Body of pancreas (tissue), 4 donors: ENCODE data around the gene CFAP210. TPM values are rescaled to one million over a fixed set of nuclear protein-coding genes. Genes with fewer than 3 reads are reported as not detected.

Experiments used
- ATAC-seq: fragments of 150-250 bp; one replicate; pipeline ENCODE4 v1.9.1; 2016
- DNase-seq, 4 donors: peaks; one replicate each; pipeline ENCODE4 v3.0.0-alpha.2; 2019
- H3K27ac ChIP-seq, 4 donors: fragments of 200-600 bp; sonication (generic); 1 replicate in 3 of 4; 2 replicates in 1 of 4; pipeline versions ENCODE4 v1.5.1 to v1.6.1; 2016 to 2019; ENCODE audit warnings: mild to moderate bottlenecking in 1 of 4, mixed read lengths in 1 of 4, moderate library complexity in 1 of 4
- H3K27me3 ChIP-seq, 2 donors: fragments of 200-600 bp; sonication (generic); one replicate each; pipeline ENCODE4 v1.6.0; 2016; ENCODE audit warnings: mild to moderate bottlenecking in 1 of 2
- H3K36me3 ChIP-seq, 2 donors: fragments of 200-600 bp; sonication (generic); replicated peaks in 1 of 2; 2 replicates each; pipeline ENCODE4 v1.5.1; 2016; ENCODE audit warnings: low read depth in 2 of 2; ENCODE audit not compliant: insufficient read depth in 1 of 2
- H3K4me1 ChIP-seq: fragments of 200-600 bp; sonication (generic); one replicate; pipeline ENCODE4 v1.6.0; 2016
- H3K4me3 ChIP-seq, 2 donors: fragments of 200-600 bp; sonication (generic); 1 replicate in 1 of 2; 2 replicates in 1 of 2; pipeline ENCODE4 v1.5.1; 2016 to 2019
- H3K9me3 ChIP-seq, 3 donors: fragments of 200-600 bp; sonication (generic); 1 replicate in 2 of 3; 2 replicates in 1 of 3; pipeline ENCODE4 v1.5.1; 2016
- POLR2A ChIP-seq, 3 donors: fragments of 450-650 bp; IDR thresholded peaks; one replicate each; pipeline ENCODE4 v1.6.1; 2016; ENCODE audit warnings: antibody characterized with exemption in 3 of 3, mild to moderate bottlenecking in 2 of 3
- WGBS, 2 donors: methylation state at CpG; one replicate each; pipeline ENCODE4 v1.1.5; 2017; 5-methylcytosine and 5-hydroxymethylcytosine counted together
- intact Hi-C: fragments of 100-400 bp; cut with DNase I; formaldehyde crosslinking; loops from one replicate; pipeline ENCODE4 v1.15.1; 2023
- total RNA-seq, 2 donors: library from RNA; depleted of rRNA; stranded (reverse); fragments of >200 nt; gene quantifications; one replicate each; pipeline ENCODE4 v1.1.0, GENCODE V29; 2016
- TF ChIP-seq, protein P1 (sequence below), 7 experiments: fragments of 450-650 bp in 4 of 7; fragments of 200-600 bp in 3 of 7; sonication (generic) in 3 of 7; IDR thresholded peaks; one replicate each; pipeline ENCODE4 v1.5.1; 2016 to 2019; ENCODE audit warnings: antibody characterized with exemption in 7 of 7

Gene CFAP210
- total RNA-seq, 2 donors from 2014 or later, result not detected

GRCh38 chr2:169683425-169684134, 10.6 kb downstream of the CFAP210 start:
- no peak overlapping the region for H3K27ac ChIP-seq
- H3K36me3 ChIP-seq, result no peaks in the 10 kb centered on the region
- ATAC-seq, result no peak
- no peak for DNase-seq
- intact Hi-C loops, result no loop called here
- H3K27me3 ChIP-seq, result no peaks in the 10 kb centered on the region
- WGBS, 2 donors, result 71 to 76% methylated on average over 3 of the region's 3 CpGs
- no peaks in the 10 kb centered on the region for H3K4me1 ChIP-seq
- TF ChIP-seq, protein P1, sequence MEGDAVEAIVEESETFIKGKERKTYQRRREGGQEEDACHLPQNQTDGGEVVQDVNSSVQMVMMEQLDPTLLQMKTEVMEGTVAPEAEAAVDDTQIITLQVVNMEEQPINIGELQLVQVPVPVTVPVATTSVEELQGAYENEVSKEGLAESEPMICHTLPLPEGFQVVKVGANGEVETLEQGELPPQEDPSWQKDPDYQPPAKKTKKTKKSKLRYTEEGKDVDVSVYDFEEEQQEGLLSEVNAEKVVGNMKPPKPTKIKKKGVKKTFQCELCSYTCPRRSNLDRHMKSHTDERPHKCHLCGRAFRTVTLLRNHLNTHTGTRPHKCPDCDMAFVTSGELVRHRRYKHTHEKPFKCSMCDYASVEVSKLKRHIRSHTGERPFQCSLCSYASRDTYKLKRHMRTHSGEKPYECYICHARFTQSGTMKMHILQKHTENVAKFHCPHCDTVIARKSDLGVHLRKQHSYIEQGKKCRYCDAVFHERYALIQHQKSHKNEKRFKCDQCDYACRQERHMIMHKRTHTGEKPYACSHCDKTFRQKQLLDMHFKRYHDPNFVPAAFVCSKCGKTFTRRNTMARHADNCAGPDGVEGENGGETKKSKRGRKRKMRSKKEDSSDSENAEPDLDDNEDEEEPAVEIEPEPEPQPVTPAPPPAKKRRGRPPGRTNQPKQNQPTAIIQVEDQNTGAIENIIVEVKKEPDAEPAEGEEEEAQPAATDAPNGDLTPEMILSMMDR (IDR thresholded peaks at IDR 0.05), result no peak
- no peaks in the 10 kb centered on the region for H3K9me3 ChIP-seq
- H3K4me3 ChIP-seq, result no peak overlapping the region

- WGBS, 2 donors, result 51 to 67% methylated on average over 3 of the region's 3 CpGs
- intact Hi-C loops, result no loop called here
- H3K36me3 ChIP-seq, result no peaks in the 10 kb centered on the region
- no peak overlapping the region for H3K27ac ChIP-seq
- no peak overlapping the region for H3K4me3 ChIP-seq
- TF ChIP-seq, protein P1 (IDR thresholded peaks at IDR 0.05), result no peak
- no peak for TF ChIP-seq POLR2A (IDR thresholded peaks at IDR 0.05)
- no peaks in the 10 kb centered on the region for H3K27me3 ChIP-seq
- no peaks in the 10 kb centered on the region for H3K9me3 ChIP-seq
- no peak for ATAC-seq
- DNase-seq, result no peak
- H3K4me1 ChIP-seq, result no peaks in the 10 kb centered on the region
These were observed 11.2 kb downstream of the CFAP210 start for GRCh38 chr2:169683054-169683424.

DNA sequence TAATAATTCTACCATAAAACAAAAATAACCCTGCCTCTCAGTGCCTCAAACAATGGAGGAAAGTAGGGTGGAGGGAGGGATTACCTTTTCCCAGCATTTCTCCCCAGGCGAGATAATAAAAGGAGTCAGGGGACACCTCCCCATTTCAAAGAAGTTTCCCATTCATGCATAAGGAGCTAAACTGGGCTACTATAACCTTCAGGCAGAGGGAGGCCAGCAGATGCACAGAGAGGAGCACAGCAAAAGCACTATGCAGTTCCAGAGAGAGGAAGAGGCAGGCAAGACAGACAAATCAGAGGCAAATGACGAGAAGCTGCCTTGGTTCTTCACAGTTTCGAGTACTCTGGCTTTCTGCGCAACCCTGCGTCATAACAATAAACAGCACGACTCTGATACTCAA, 17.4 kb downstream of the CFAP210 start:
- DNase-seq (no peak), ATAC-seq (no peak)
- no peaks in the 10 kb centered on the region for H3K9me3 ChIP-seq
- H3K4me3 ChIP-seq, result no peak overlapping the region
- H3K36me3 ChIP-seq, result no peaks in the 10 kb centered on the region
- no peak overlapping the region for H3K27ac ChIP-seq
- no peaks in the 10 kb centered on the region for H3K4me1 ChIP-seq
- intact Hi-C loops, result no loop called here
- whole genome bisulfite sequencing, 2 donors, result 87 to 89% methylated on average over 6 of the region's 6 CpGs
- TF ChIP-seq, protein P1 (IDR thresholded peaks at IDR 0.05), result no peak
- H3K27me3 ChIP-seq, result no peaks in the 10 kb centered on the region

DNA sequence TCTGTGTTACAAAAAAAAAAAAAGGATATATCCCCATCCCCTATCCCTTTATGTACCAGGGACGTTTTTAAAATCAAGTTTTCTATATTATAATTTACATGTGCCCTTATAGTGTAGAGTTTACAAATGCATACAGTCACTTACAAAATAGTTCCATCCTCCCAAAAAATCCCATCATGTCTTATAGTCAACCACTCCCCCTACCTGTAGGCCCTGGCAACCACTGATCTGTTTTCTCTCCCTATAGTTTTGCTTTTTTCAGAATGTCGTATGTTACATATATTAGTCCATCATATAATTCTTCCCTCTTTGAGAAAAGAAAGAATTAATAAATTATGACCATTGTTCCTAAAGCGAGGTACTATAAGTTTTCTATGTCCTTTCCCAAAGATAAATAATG, 17.8 kb downstream of the CFAP210 start:
- WGBS, 2 donors, result 45 to 60% methylated on average over 3 of the region's 3 CpGs
- no peaks in the 10 kb centered on the region for H3K27me3 ChIP-seq

More for the DNA sequence above, 17.8 kb downstream of the CFAP210 start:
- no peaks in the 10 kb centered on the region for H3K36me3 ChIP-seq
- DNase-seq (peak in 1 of 4 donors; percentile 23), ATAC-seq (no peak)
- TF ChIP-seq POLR2A (IDR thresholded peaks at IDR 0.05), result no peak
- TF ChIP-seq, protein P1 (IDR thresholded peaks at IDR 0.05), result peak in 4 of 7 experiments; percentile 15 to 55 (median 45)
- no peaks in the 10 kb centered on the region for H3K9me3 ChIP-seq
- no peak overlapping the region for H3K27ac ChIP-seq
- intact Hi-C loops, result no loop called here
- no peaks in the 10 kb centered on the region for H3K4me1 ChIP-seq
- no peak overlapping the region for H3K4me3 ChIP-seq
